K562 (cell line): ENCODE data around the gene TCF12.

ENCODE experiments used
- EZH2 ChIP-seq: IDR thresholded peaks from 2 replicates; pipeline ENCODE4 v1.6.1; 2012; ENCODE audit warnings: low read depth, mild to moderate bottlenecking, inconsistent platforms, low read length, borderline replicate concordance
- SIN3A ChIP-seq, 2 experiments: fragments of 150-350 bp in 1 of 2; IDR thresholded peaks; 2 replicates each; pipeline ENCODE4 v1.6.1; 2011 to 2016; ENCODE audit warnings: borderline replicate concordance in 2 of 2, low read depth in 2 of 2, low read length in 2 of 2, mild to moderate bottlenecking in 2 of 2, moderate library complexity in 2 of 2; ENCODE audit not compliant: control insufficient read depth in 1 of 2
- SNRNP70 ChIP-seq: fragments of 200-400 bp; formaldehyde crosslinking; optimal IDR thresholded peaks from 2 replicates; pipeline ENCODE3; 2017; ENCODE audit warnings: low read depth, low read length

GRCh38 chr15:56971571-56971970 is 53.1 kb downstream of the TCF12 start:
- TF ChIP-seq SNRNP70 (no peak), SIN3A (IDR thresholded peaks at IDR 0.05; ENCODE audit: borderline replicate concordance in 2 of 2, control insufficient read depth in 1 of 2, low read depth in 2 of 2, low read length in 2 of 2) (no peak), EZH2 (no peak)
